ENCODE data around the gene C5orf47. TPM values are rescaled to one million over a fixed set of nuclear protein-coding genes. Genes with fewer than 3 reads are reported as not detected.

C5orf47 gene
- total RNA-seq, 2 experiments from 2014 or later: not detected

DNA sequence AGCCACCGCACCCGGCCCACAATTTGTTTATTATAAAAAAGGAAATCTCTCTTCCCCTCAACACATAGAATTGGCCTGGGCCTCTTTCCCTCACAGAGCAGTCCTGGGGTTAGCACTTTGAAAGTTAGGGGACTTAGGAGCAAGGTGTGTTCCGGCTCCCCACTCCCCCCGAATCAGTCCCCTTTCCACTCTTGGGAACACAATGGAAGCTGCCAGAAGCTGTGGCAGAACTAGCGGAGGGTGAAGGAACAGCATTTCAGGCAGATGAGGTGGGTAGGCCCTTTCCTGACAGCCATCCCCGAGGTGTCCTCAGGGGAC is 16.4 kb upstream of the C5orf47 start:
- Mint-ChIP-seq H3K4me3 (no peak overlapping the region), H3K27me3 (ENCODE audit: low read depth) (peaks cover 28% of the 10 kb centered on the region), H3K36me3 (ENCODE audit: low read depth) (no peaks in the 10 kb centered on the region), H3K9me3 (ENCODE audit: insufficient read depth) (no peaks in the 10 kb centered on the region), H3K27ac (no peak overlapping the region), H3K4me1 (ENCODE audit: low read depth) (peaks cover 3% of the 10 kb centered on the region)
- no peak for ATAC-seq
- POLR2A ChIA-PET: interaction anchor here (0.7 kb wide), 1 partner anchor 272 kb away, joined by 4 read pairs; no protein-coding TSS in a partner anchor
- no peak for DNase-seq
- CTCF ChIA-PET: interaction anchor here (0.8 to 3.7 kb wide), 16 partner anchors 9 to 391 kb away, joined by 3 to 41 read pairs (median 4); partner anchors contain the start of gene BOD1

DNA sequence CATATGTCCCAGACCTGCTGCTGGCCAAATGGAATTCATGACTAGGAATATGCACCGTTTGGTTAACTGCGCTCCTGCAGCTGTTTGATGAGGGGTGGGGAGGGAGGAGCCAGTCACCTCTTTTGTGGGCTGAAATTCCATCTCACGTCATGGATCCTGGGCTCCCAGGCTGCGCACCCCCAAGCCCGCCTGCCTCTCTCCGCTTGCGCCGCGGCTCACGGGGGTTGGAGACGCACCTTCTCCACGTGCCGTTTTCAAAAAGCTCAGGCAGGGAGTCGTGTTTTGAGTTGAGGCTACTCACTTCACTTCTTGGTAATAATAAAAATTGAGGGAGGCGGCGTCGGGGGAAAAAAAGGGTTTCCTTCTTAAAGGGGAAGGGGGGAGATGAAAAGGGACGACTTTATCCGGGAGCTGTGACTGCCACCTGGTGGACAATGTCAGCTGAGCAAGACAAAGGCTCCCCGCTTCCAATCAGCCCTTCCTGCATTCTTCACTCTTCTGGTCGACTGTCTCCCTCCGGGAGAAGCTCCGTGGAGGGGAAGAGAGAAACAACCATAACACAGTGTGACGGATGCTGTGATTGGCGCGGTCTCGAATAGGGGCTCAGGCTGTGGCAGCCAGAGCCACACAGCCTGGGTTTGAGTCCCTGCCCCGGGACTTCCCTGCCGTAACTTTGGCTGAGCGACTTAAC is 15.9 kb upstream of the C5orf47 start:
- H3K36me3 Mint-ChIP-seq (ENCODE audit: low read depth): no peaks in the 10 kb centered on the region
- POLR2A ChIA-PET: interaction anchor here (0.7 kb wide), 1 partner anchor 273 kb away, joined by 4 read pairs; no protein-coding TSS in a partner anchor
- H3K4me3 Mint-ChIP-seq: peak overlapping the region; percentile 67
- H3K27me3 Mint-ChIP-seq (ENCODE audit: low read depth): peaks cover 33% of the 10 kb centered on the region
- CTCF ChIA-PET: interaction anchor here (0.6 to 3.7 kb wide), 20 partner anchors 10 to 391 kb away, joined by 3 to 41 read pairs (median 4); partner anchors contain the start of gene BOD1
- peak; percentile 84 for ATAC-seq
- DNase-seq: peak; percentile 83
- H3K4me1 Mint-ChIP-seq (ENCODE audit: low read depth): peaks cover 3% of the 10 kb centered on the region
- H3K27ac Mint-ChIP-seq: no peak overlapping the region
- no peaks in the 10 kb centered on the region for H3K9me3 Mint-ChIP-seq (ENCODE audit: insufficient read depth)

DNA sequence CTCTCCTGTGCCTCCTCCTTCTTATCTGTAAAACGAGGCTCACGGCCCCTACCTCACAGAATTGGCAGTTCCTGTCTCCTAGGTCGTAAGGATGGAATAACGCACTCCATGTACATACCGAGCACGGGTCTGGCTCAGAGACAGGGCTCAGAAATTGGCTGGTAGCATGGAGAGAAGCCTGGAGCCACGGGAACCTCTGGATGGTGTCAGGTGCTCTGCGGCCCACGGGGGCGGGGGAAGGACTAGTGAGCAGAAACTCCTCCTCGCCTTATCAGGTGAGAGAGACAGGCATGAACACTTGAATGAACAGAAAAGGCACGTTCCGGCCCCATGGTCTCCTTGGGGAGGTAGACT is 15.4 kb upstream of the C5orf47 start:
- peaks cover 36% of the 10 kb centered on the region for H3K27me3 Mint-ChIP-seq (ENCODE audit: low read depth)
- H3K4me1 Mint-ChIP-seq (ENCODE audit: low read depth): peaks cover 3% of the 10 kb centered on the region
- peak overlapping the region; percentile 67 for H3K4me3 Mint-ChIP-seq
- no peaks in the 10 kb centered on the region for H3K9me3 Mint-ChIP-seq (ENCODE audit: insufficient read depth)
- ChIA-PET CTCF (interaction anchor here (0.6 to 3.7 kb wide), 19 partner anchors 10 to 382 kb away, joined by 3 to 41 read pairs (median 5); partner anchors contain the start of gene BOD1), POLR2A (no interaction called here)
- DNase-seq (no peak), ATAC-seq (peak; percentile 40)
- H3K27ac Mint-ChIP-seq: no peak overlapping the region
- H3K36me3 Mint-ChIP-seq (ENCODE audit: low read depth): no peaks in the 10 kb centered on the region

DNA sequence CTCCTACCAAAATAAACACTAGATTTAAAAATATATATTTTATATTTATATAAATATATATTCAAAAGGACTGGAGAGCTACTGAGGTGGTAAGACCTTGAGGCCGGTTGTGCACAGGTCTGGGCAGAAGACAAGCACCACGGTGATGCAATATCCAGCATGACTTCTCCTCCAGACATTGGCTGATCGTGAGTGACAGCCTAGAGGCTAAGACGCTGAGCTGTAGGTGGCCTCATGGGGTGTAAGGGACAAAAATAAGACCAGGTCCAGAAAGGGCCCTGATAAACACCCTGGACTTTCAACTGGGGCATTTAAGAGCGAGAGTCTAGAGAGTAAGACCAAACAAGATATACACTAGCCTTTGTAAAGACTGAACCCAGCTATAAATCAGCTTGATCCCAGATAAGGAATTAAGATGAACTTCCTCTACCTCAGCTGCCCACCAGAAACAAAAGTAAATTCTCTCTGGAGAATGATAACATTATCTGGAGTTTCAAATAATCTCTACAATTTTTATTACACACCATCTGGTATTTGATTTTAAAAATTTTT is 14.2 kb upstream of the C5orf47 start:
- H3K27me3 Mint-ChIP-seq (ENCODE audit: low read depth): peaks cover 43% of the 10 kb centered on the region
- H3K4me3 Mint-ChIP-seq: no peak overlapping the region
- H3K36me3 Mint-ChIP-seq (ENCODE audit: low read depth): no peaks in the 10 kb centered on the region
- peaks cover 3% of the 10 kb centered on the region for H3K4me1 Mint-ChIP-seq (ENCODE audit: low read depth)
- POLR2A ChIA-PET: no interaction called here
- DNase-seq: no peak
- no peaks in the 10 kb centered on the region for H3K9me3 Mint-ChIP-seq (ENCODE audit: insufficient read depth)
- ATAC-seq: no peak
- H3K27ac Mint-ChIP-seq: no peak overlapping the region
- CTCF ChIA-PET: interaction anchor here (0.8 to 3.7 kb wide), 7 partner anchors 11 to 383 kb away, joined by 3 to 41 read pairs (median 5); no protein-coding TSS in a partner anchor

DNA sequence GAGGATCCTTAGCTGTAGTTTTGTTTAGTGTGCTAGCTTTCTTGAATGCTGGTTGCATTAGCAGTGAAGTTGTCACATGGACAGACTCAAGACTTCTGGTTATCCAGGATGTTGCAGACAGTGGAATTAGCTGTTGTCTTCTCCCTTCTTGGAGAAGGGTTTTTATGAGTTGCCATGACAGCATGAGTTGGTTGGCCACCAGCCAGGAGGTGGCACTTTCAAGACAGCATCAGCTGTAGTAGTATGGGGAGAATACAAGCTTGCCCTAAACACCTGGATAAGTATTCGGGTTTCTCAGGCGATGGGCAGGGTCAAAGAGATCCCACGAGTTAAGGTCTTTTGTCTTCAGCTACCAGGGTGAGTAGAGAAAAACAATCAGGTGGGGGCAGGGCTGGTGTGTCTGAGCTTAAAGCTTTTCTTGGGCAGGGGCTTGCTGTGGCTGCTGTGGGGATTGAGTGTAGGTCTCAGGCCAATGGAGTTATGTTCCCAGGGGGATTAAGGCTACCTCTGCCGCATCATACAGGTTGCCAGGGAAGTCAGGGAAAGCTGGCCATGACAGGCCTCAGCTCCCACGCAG is 7.7 kb upstream of the C5orf47 start:
- no peaks in the 10 kb centered on the region for H3K36me3 Mint-ChIP-seq (ENCODE audit: low read depth)
- no peak for ATAC-seq
- no peak for DNase-seq
- peaks cover 29% of the 10 kb centered on the region for H3K27me3 Mint-ChIP-seq (ENCODE audit: low read depth)
- CTCF ChIA-PET: no interaction called here
- POLR2A ChIA-PET: no interaction called here
- no peak overlapping the region for H3K27ac Mint-ChIP-seq
- no peaks in the 10 kb centered on the region for H3K4me1 Mint-ChIP-seq (ENCODE audit: low read depth)
- no peak overlapping the region for H3K4me3 Mint-ChIP-seq
- no peaks in the 10 kb centered on the region for H3K9me3 Mint-ChIP-seq (ENCODE audit: insufficient read depth)

DNA sequence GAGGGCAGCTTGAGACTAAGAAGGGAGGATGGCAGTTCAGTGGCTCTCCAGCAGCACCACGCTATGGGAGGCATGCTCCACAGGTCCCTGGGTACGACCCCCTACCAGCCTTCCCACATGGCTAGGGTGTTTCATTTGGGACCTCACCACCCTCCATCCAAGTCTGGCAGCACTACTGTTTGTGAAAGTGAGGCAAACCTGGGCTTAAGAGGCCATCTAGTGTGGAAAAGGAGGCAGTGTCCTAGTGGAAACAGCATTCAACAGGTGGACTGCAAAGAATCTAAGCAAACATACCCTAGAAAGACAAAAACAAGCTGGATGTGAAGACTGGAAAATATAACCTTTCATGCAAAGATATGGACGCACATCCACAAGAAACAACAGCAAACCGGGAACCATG is 4.8 kb upstream of the C5orf47 start:
- ATAC-seq: no peak
- POLR2A ChIA-PET: no interaction called here
- Mint-ChIP-seq H3K36me3 (ENCODE audit: low read depth) (no peaks in the 10 kb centered on the region), H3K4me1 (ENCODE audit: low read depth) (no peaks in the 10 kb centered on the region), H3K27me3 (ENCODE audit: low read depth) (peaks cover 9% of the 10 kb centered on the region), H3K4me3 (no peak overlapping the region), H3K9me3 (ENCODE audit: insufficient read depth) (no peaks in the 10 kb centered on the region), H3K27ac (no peak overlapping the region)
- DNase-seq: no peak
- CTCF ChIA-PET: no interaction called here

DNA sequence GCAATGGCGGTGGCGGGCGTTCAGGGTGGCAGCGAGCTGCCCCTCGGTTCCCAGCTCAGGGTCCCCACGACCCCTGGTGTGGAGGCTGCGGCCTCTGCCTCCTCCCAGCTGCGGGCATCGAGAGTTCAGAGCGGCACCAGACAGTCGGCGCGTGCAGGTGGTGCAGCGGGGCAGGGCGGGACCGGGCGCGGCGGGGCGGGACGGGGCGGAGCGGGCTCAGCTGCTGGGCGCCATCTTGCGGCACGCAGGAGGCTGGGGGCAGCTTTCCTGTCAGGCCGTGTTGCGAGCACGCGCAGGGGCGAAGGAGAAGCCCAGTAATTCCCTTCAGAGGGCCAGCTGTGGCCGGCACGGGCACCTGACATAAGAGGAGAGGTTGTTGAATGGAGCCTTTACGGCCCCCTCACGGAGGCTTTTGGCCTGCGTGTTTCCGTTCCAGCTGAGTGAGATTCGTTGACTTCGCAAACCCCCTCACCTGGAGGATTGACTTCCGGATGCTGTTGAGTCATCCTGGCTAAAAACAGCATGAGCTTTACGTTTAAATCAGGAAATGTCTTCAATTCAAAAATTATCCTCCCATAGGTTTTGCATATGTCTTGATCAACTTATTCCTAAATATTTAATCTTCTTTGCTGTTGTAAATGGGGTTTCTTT is 587 bp downstream of the C5orf47 start:
- CTCF ChIA-PET: no interaction called here
- H3K36me3 Mint-ChIP-seq (ENCODE audit: low read depth): no peaks in the 10 kb centered on the region

DNA sequence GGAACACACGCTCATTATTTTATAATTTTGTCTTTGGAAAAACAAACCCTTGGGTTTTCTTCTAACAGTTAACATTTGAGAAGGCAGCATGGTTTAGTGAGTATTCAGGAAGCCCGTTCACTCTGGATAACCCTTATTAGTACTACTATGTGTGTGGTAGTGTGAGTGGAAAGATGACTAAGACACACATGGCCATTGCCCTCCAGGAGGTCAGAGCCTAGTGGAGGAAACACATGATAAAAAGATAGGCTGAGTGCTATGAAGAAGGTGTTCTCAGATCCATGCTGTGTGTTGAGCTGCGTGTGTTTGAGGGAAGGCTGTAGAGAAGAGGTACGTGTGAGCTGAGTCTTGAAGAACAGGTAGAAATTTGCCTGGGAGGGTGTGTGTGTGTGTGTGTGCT is 8.4 kb downstream of the C5orf47 start:
- H3K36me3 Mint-ChIP-seq (ENCODE audit: low read depth): no peaks in the 10 kb centered on the region
- H3K9me3 Mint-ChIP-seq (ENCODE audit: insufficient read depth): no peaks in the 10 kb centered on the region
- no peak overlapping the region for H3K27ac Mint-ChIP-seq
- no peaks in the 10 kb centered on the region for H3K4me1 Mint-ChIP-seq (ENCODE audit: low read depth)
- DNase-seq: no peak
- no peak for ATAC-seq
- ChIA-PET POLR2A (no interaction called here), CTCF (no interaction called here)
- H3K27me3 Mint-ChIP-seq (ENCODE audit: low read depth): peaks cover 29% of the 10 kb centered on the region
- H3K4me3 Mint-ChIP-seq: no peak overlapping the region

More for the DNA sequence above, 587 bp downstream of the C5orf47 start:
- Mint-ChIP-seq H3K27ac (no peak overlapping the region), H3K4me1 (ENCODE audit: low read depth) (no peaks in the 10 kb centered on the region), H3K9me3 (ENCODE audit: insufficient read depth) (no peaks in the 10 kb centered on the region), H3K4me3 (no peak overlapping the region), H3K27me3 (ENCODE audit: low read depth) (no peaks in the 10 kb centered on the region)
- POLR2A ChIA-PET: interaction anchor here (0.6 kb wide), 1 partner anchor 20 kb away, joined by 4 read pairs; no protein-coding TSS in a partner anchor
- DNase-seq (no peak), ATAC-seq (no peak)

DNA sequence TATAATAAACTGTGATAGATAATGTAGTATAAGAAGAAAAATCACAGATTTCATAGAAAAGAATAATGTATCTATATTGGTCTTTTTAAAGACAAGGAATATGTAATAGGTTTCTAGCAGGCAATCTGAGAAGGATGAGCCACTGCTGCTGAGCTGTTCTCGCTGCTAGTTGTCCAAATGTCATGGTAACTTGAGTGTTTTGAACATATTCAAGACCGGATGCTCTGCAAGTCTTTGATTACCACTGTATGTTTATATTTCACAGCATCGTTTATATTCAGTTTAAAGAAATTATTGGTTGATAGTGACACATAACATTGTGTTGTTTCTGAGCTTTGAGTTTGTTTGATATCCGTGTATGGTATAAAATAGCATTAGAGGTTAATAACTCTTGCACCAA is 9.6 kb downstream of the C5orf47 start:
- no peaks in the 10 kb centered on the region for H3K9me3 Mint-ChIP-seq (ENCODE audit: insufficient read depth)
- no peak overlapping the region for H3K4me3 Mint-ChIP-seq
- DNase-seq (no peak), ATAC-seq (no peak)
- POLR2A ChIA-PET: no interaction called here
- CTCF ChIA-PET: no interaction called here
- H3K36me3 Mint-ChIP-seq (ENCODE audit: low read depth): no peaks in the 10 kb centered on the region
- H3K4me1 Mint-ChIP-seq (ENCODE audit: low read depth): no peaks in the 10 kb centered on the region
- no peak overlapping the region for H3K27ac Mint-ChIP-seq
- peaks cover 34% of the 10 kb centered on the region for H3K27me3 Mint-ChIP-seq (ENCODE audit: low read depth)

DNA sequence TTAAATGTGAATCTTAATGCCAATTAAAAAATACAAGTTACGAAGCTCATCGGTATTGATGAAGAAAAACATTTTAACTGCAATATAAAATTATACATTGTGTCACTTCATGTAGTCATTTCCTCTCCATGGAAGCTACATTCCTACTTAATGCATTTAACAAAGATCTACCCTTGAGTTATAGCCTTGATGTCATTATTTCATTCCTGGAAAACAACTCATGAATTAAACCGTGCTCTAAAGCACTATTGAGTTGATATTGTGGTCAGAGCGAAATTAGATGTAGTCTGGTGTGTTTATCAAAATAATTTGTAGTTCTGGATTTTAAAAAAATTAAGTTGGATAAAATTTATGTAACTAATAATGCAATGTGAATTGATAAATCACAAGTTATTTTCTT is 11.1 kb downstream of the C5orf47 start:
- no peak for DNase-seq
- no peak for ATAC-seq
- ChIA-PET POLR2A (no interaction called here), CTCF (no interaction called here)
- Mint-ChIP-seq H3K36me3 (ENCODE audit: low read depth) (no peaks in the 10 kb centered on the region), H3K27me3 (ENCODE audit: low read depth) (peaks cover 41% of the 10 kb centered on the region), H3K27ac (no peak overlapping the region), H3K9me3 (ENCODE audit: insufficient read depth) (no peaks in the 10 kb centered on the region), H3K4me3 (no peak overlapping the region), H3K4me1 (ENCODE audit: low read depth) (no peaks in the 10 kb centered on the region)

DNA sequence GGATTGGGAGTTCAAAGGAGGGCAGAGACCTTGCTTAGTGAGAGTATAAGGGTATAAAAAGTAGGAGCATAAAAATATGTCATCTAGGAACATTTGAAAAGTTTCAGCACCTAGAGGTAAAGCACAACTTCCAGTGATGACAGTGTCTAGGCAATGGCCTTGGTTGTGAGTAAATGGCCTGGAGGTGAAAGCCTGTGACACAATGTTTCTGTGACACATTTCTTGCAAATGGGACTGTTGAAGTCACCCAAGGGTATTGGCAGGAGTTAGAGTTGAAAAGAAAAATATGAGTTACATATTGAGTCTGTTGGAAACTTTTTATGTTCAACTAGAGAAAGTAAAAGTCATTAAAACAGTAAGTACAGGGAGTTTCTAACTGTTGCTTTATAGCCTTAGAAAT is 14.8 kb downstream of the C5orf47 start:
- no peak overlapping the region for H3K4me3 Mint-ChIP-seq
- H3K9me3 Mint-ChIP-seq (ENCODE audit: insufficient read depth): no peaks in the 10 kb centered on the region
- no peak for ATAC-seq
- H3K27ac Mint-ChIP-seq: no peak overlapping the region
- ChIA-PET POLR2A (no interaction called here), CTCF (no interaction called here)
- H3K36me3 Mint-ChIP-seq (ENCODE audit: low read depth): no peaks in the 10 kb centered on the region
- H3K27me3 Mint-ChIP-seq (ENCODE audit: low read depth): peaks cover 26% of the 10 kb centered on the region
- no peaks in the 10 kb centered on the region for H3K4me1 Mint-ChIP-seq (ENCODE audit: low read depth)
- no peak for DNase-seq

DNA sequence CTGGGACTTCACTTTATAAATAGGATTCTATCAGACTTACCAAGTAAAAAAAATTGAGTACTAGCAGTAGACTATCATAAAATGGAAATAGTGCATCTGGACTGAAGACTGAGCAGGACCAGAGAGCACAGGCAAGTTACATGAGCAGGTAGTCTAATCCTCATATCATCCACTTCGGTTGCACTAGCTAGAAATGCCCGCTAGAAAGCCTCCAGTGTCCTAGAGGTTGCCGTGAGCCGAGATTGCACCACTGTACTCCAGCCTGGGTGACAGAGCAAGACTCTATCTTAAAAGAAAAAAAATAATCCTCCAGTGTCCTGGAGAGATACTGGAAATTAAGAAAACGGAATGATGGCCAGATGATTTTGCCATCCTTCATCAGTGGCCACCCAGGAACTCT is 20.0 kb downstream of the C5orf47 start:
- Mint-ChIP-seq H3K9me3 (ENCODE audit: insufficient read depth) (no peaks in the 10 kb centered on the region), H3K27ac (no peak overlapping the region), H3K4me3 (no peak overlapping the region), H3K27me3 (ENCODE audit: low read depth) (peaks cover 9% of the 10 kb centered on the region), H3K4me1 (ENCODE audit: low read depth) (no peaks in the 10 kb centered on the region), H3K36me3 (ENCODE audit: low read depth) (no peaks in the 10 kb centered on the region)
- POLR2A ChIA-PET: no interaction called here
- DNase-seq (no peak), ATAC-seq (no peak)
- CTCF ChIA-PET: no interaction called here
